Activated CD4-positive, alpha-beta T cell treated with anti-CD3 and anti-CD28 coated beads, Interleukin-2, amount 10 ng/mL, durations not matched to agents 7 days and 5 days (primary cell): ENCODE results near the gene EXOC6. TPM values are rescaled to one million over a fixed set of nuclear protein-coding genes. Genes with fewer than 3 reads are reported as not detected.

Source experiments
- CTCF ChIA-PET: fragments of 350-600 bp; sonication (Branson Sonifier 250); formaldehyde crosslinking; loops from one replicate; lab custom pipeline; 2021; ENCODE audit warnings: antibody characterized with exemption; lab: Charles Lee
- POLR2A ChIA-PET: fragments of 350-600 bp; sonication (Branson Sonifier 250); formaldehyde crosslinking; loops from one replicate; lab custom pipeline; 2021; ENCODE audit warnings: antibody characterized with exemption; lab: Charles Lee
- DNase-seq: peaks from one replicate; pipeline ENCODE4 v3.0.0-alpha.2; 2020
- H3K27ac Mint-ChIP-seq: one replicate; pipeline ENCODE4 v1.8.0; 2021; ENCODE audit warnings: mild to moderate bottlenecking, moderate library complexity, mixed read lengths
- H3K27me3 Mint-ChIP-seq: one replicate; pipeline ENCODE4 v1.8.0; 2021; ENCODE audit warnings: mixed read lengths
- H3K36me3 Mint-ChIP-seq: one replicate; pipeline ENCODE4 v1.8.0; 2021; ENCODE audit warnings: low read depth, mixed read lengths
- H3K4me1 Mint-ChIP-seq: one replicate; pipeline ENCODE4 v1.8.0; 2021; ENCODE audit warnings: mixed read lengths
- H3K4me3 Mint-ChIP-seq: one replicate; pipeline ENCODE4 v1.8.0; 2021; ENCODE audit warnings: mild to moderate bottlenecking, moderate library complexity, mixed read lengths
- H3K9me3 Mint-ChIP-seq: one replicate; pipeline ENCODE4 v1.8.0; 2021; ENCODE audit warnings: mixed read lengths
- total RNA-seq, 2 experiments: library from RNA; stranded (reverse); gene quantifications; one replicate each; pipeline ENCODE4 v1.2.3, GENCODE V29; 2021

The EXOC6 gene
- total RNA-seq, 2 experiments from 2014 or later = 11.8 to 13.6 TPM

- no peaks in the 10 kb centered on the region for H3K4me1 Mint-ChIP-seq
- no peak overlapping the region for H3K4me3 Mint-ChIP-seq
- peaks cover 30% of the 10 kb centered on the region for H3K9me3 Mint-ChIP-seq
- ChIA-PET POLR2A (no interaction called here), CTCF (no interaction called here)
- no peaks in the 10 kb centered on the region for H3K27me3 Mint-ChIP-seq
- peaks cover 28% of the 10 kb centered on the region for H3K36me3 Mint-ChIP-seq
- no peak overlapping the region for H3K27ac Mint-ChIP-seq
- DNase-seq = no peak
Measured at GRCh38 chr10:92857904-92858514, 9.7 kb downstream of the EXOC6 start.

- ChIA-PET CTCF (no interaction called here), POLR2A (no interaction called here)
- Mint-ChIP-seq H3K27ac (no peak overlapping the region), H3K4me3 (no peak overlapping the region), H3K9me3 (peaks cover under 1% of the 10 kb centered on the region), H3K36me3 (peaks cover under 1% of the 10 kb centered on the region), H3K4me1 (peaks cover 2% of the 10 kb centered on the region), H3K27me3 (no peaks in the 10 kb centered on the region)
- DNase-seq = no peak
Measured at GRCh38 chr10:92867235-92867634, 18.9 kb downstream of the EXOC6 start.

GRCh38 chr10:92868036-92868435 is 19.7 kb downstream of the EXOC6 start:
- no peaks in the 10 kb centered on the region for H3K27me3 Mint-ChIP-seq
- CTCF ChIA-PET = no interaction called here

GRCh38 chr10:92868557-92868956 is 20.2 kb downstream of the EXOC6 start:
- DNase-seq = no peak
- Mint-ChIP-seq H3K9me3 (no peaks in the 10 kb centered on the region), H3K4me1 (peaks cover 10% of the 10 kb centered on the region), H3K36me3 (no peaks in the 10 kb centered on the region), H3K27me3 (no peaks in the 10 kb centered on the region), H3K27ac (no peak overlapping the region), H3K4me3 (no peak overlapping the region)
- ChIA-PET POLR2A (no interaction called here), CTCF (no interaction called here)

More at GRCh38 chr10:92868036-92868435, 19.7 kb downstream of the EXOC6 start:
- no peaks in the 10 kb centered on the region for H3K36me3 Mint-ChIP-seq
- H3K9me3 Mint-ChIP-seq = no peaks in the 10 kb centered on the region
- H3K4me3 Mint-ChIP-seq = no peak overlapping the region
- peaks cover 8% of the 10 kb centered on the region for H3K4me1 Mint-ChIP-seq
- H3K27ac Mint-ChIP-seq = no peak overlapping the region
- DNase-seq = no peak
- POLR2A ChIA-PET = no interaction called here

- Mint-ChIP-seq H3K27ac (no peak overlapping the region), H3K27me3 (peaks cover 2% of the 10 kb centered on the region), H3K4me3 (no peak overlapping the region), H3K9me3 (no peaks in the 10 kb centered on the region), H3K4me1 (peaks cover 25% of the 10 kb centered on the region), H3K36me3 (no peaks in the 10 kb centered on the region)
- DNase-seq = no peak
- CTCF ChIA-PET = no interaction called here
- POLR2A ChIA-PET = no interaction called here
Measured at GRCh38 chr10:92873029-92873428, 24.7 kb downstream of the EXOC6 start.

GRCh38 chr10:92876509-92877036 is 28.3 kb downstream of the EXOC6 start:
- H3K27ac Mint-ChIP-seq = peak overlapping the region; percentile 33
- POLR2A ChIA-PET = no interaction called here
- peaks cover 2% of the 10 kb centered on the region for H3K27me3 Mint-ChIP-seq
- DNase-seq = no peak
- no peaks in the 10 kb centered on the region for H3K36me3 Mint-ChIP-seq
- H3K9me3 Mint-ChIP-seq = no peaks in the 10 kb centered on the region
- peaks cover 26% of the 10 kb centered on the region for H3K4me1 Mint-ChIP-seq
- CTCF ChIA-PET = interaction anchor here (0.8 kb wide), 1 partner anchor 10 kb away, joined by 4 read pairs; no protein-coding TSS in a partner anchor
- no peak overlapping the region for H3K4me3 Mint-ChIP-seq

- H3K9me3 Mint-ChIP-seq = no peaks in the 10 kb centered on the region
- peaks cover 18% of the 10 kb centered on the region for H3K4me1 Mint-ChIP-seq
- ChIA-PET CTCF (interaction anchor here (0.7 kb wide), 1 partner anchor 17 kb away, joined by 4 read pairs; no protein-coding TSS in a partner anchor), POLR2A (no interaction called here)
- H3K27me3 Mint-ChIP-seq = peaks cover 2% of the 10 kb centered on the region
- DNase-seq = peak; percentile 30
- H3K36me3 Mint-ChIP-seq = no peaks in the 10 kb centered on the region
- no peak overlapping the region for H3K4me3 Mint-ChIP-seq
- H3K27ac Mint-ChIP-seq = no peak overlapping the region
Measured at GRCh38 chr10:92880233-92880861, 32.0 kb downstream of the EXOC6 start.

GRCh38 chr10:92880917-92881316 is 32.6 kb downstream of the EXOC6 start:
- H3K4me1 Mint-ChIP-seq = peaks cover 18% of the 10 kb centered on the region
- no peak for DNase-seq
- POLR2A ChIA-PET = no interaction called here
- CTCF ChIA-PET = interaction anchor here (0.7 kb wide), 1 partner anchor 18 kb away, joined by 4 read pairs; no protein-coding TSS in a partner anchor
- no peak overlapping the region for H3K4me3 Mint-ChIP-seq
- no peaks in the 10 kb centered on the region for H3K36me3 Mint-ChIP-seq
- peaks cover 2% of the 10 kb centered on the region for H3K27me3 Mint-ChIP-seq
- no peak overlapping the region for H3K27ac Mint-ChIP-seq
- H3K9me3 Mint-ChIP-seq = no peaks in the 10 kb centered on the region

GRCh38 chr10:92886334-92886961 is 38.1 kb downstream of the EXOC6 start:
- DNase-seq = no peak
- Mint-ChIP-seq H3K4me1 (no peaks in the 10 kb centered on the region), H3K9me3 (no peaks in the 10 kb centered on the region), H3K27me3 (no peaks in the 10 kb centered on the region), H3K36me3 (no peaks in the 10 kb centered on the region), H3K27ac (no peak overlapping the region), H3K4me3 (no peak overlapping the region)
- POLR2A ChIA-PET = no interaction called here
- CTCF ChIA-PET = interaction anchor here (1.2 to 1.6 kb wide), 2 partner anchors 10 to 182 kb away, joined by 4 read pairs; no protein-coding TSS in a partner anchor

GRCh38 chr10:92890471-92890870 is 42.2 kb downstream of the EXOC6 start:
- Mint-ChIP-seq H3K9me3 (no peaks in the 10 kb centered on the region), H3K4me1 (no peaks in the 10 kb centered on the region), H3K36me3 (peaks cover 3% of the 10 kb centered on the region), H3K27me3 (no peaks in the 10 kb centered on the region), H3K4me3 (no peak overlapping the region), H3K27ac (no peak overlapping the region)
- ChIA-PET POLR2A (no interaction called here), CTCF (no interaction called here)
- no peak for DNase-seq

GRCh38 chr10:92891885-92892690 is 43.8 kb downstream of the EXOC6 start:
- no peaks in the 10 kb centered on the region for H3K9me3 Mint-ChIP-seq
- no peaks in the 10 kb centered on the region for H3K4me1 Mint-ChIP-seq
- ChIA-PET CTCF (interaction anchor here (0.6 kb wide), 1 partner anchor 139 kb away, joined by 4 read pairs; no protein-coding TSS in a partner anchor), POLR2A (no interaction called here)
- no peaks in the 10 kb centered on the region for H3K27me3 Mint-ChIP-seq
- peaks cover 3% of the 10 kb centered on the region for H3K36me3 Mint-ChIP-seq
- no peak overlapping the region for H3K27ac Mint-ChIP-seq
- H3K4me3 Mint-ChIP-seq = no peak overlapping the region
- DNase-seq = no peak

GRCh38 chr10:92892691-92893054 is 44.4 kb downstream of the EXOC6 start:
- Mint-ChIP-seq H3K36me3 (peaks cover 5% of the 10 kb centered on the region), H3K27me3 (no peaks in the 10 kb centered on the region), H3K4me3 (no peak overlapping the region), H3K4me1 (no peaks in the 10 kb centered on the region), H3K9me3 (no peaks in the 10 kb centered on the region), H3K27ac (no peak overlapping the region)
- ChIA-PET CTCF (no interaction called here), POLR2A (no interaction called here)
- no peak for DNase-seq
